Measurements from ENCODE around the gene NFIX. TPM values are rescaled to one million over a fixed set of nuclear protein-coding genes. Genes with fewer than 3 reads are reported as not detected.
A peak's percentile ranks its signal among the peaks of the same experiment; 100 is the strongest.

The NFIX gene
- total and polyA plus RNA-seq, 2 of the 13 experiments (the other 11 are each of a cell fraction or from before 2014, with no cell fraction given): 3.4 to 5.4 TPM

DNA sequence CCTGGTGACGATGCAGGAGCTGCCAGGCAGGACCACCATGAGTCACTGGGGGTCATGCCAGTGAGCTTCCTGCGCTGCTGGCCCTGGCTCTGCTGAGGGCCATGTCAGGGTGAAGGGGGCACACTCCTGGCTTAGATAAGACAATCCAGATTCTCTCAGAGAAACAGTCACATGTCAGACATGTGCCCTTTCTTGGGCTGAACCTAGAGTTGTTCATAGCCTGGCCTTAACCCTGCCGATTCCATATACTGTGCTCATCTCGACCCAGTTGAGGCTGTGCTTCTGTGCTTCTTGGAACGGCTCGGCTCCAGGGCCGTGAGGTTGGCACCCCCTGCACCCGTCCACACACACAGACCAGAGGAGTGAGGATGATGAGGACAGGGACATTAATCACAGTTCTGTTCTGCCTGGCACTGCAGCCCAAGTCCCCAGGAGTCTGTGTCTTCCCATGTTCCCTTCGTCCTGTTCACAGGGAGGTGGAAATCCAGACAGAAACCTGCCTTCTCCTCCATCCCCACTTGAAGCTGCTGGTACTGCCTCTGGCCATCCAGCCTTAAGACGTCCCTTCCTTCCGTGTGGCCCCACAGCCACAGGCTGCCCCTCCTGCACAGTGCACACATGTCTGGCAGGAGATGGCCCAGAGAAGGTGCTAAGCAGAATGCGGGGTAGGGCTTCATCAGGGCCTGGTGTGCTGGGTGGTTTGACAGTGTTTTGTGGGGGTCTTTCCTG is 57.3 kb downstream of the NFIX start (continued):
- TF ChIP-seq BCLAF1 (IDR thresholded peaks at IDR 0.05) (no peak), ZSCAN29 (CRISPR knock-in tag; conservative IDR thresholded peaks at IDR 0.05) (no peak), ETV6 (CRISPR knock-in tag; conservative IDR thresholded peaks at IDR 0.05) (no peak), PCBP1 (IDR thresholded peaks at IDR 0.05; ENCODE audit: borderline replicate concordance, low read depth, low read length) (no peak), ZNF10 (CRISPR knock-in tag; IDR thresholded peaks at IDR 0.05; ENCODE audit: borderline replicate concordance, low read depth) (no peak), ISL2 (CRISPR knock-in tag; IDR thresholded peaks at IDR 0.05) (no peak), ZNF251 (CRISPR knock-in tag; IDR thresholded peaks at IDR 0.05) (no peak), ZNF136 (CRISPR knock-in tag; IDR thresholded peaks at IDR 0.05; ENCODE audit: low read depth) (no peak), BCL6 (CRISPR knock-in tag; IDR thresholded peaks at IDR 0.05) (no peak), MNT (IDR thresholded peaks at IDR 0.05) (peak; percentile 71), CHD4 (IDR thresholded peaks at IDR 0.05; ENCODE audit: borderline replicate concordance, low read length) (no peak), ATM (IDR thresholded peaks at IDR 0.05; ENCODE audit: borderline replicate concordance) (no peak), ZNF891 (CRISPR knock-in tag; IDR thresholded peaks at IDR 0.05) (no peak), GTF3A (CRISPR knock-in tag; conservative IDR thresholded peaks at IDR 0.05) (no peak)
- TF ChIP-seq, protein P1, sequence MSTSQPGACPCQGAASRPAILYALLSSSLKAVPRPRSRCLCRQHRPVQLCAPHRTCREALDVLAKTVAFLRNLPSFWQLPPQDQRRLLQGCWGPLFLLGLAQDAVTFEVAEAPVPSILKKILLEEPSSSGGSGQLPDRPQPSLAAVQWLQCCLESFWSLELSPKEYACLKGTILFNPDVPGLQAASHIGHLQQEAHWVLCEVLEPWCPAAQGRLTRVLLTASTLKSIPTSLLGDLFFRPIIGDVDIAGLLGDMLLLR (CRISPR knock-in tag; IDR thresholded peaks at IDR 0.05): no peak
- TF ChIP-seq, protein P2, sequence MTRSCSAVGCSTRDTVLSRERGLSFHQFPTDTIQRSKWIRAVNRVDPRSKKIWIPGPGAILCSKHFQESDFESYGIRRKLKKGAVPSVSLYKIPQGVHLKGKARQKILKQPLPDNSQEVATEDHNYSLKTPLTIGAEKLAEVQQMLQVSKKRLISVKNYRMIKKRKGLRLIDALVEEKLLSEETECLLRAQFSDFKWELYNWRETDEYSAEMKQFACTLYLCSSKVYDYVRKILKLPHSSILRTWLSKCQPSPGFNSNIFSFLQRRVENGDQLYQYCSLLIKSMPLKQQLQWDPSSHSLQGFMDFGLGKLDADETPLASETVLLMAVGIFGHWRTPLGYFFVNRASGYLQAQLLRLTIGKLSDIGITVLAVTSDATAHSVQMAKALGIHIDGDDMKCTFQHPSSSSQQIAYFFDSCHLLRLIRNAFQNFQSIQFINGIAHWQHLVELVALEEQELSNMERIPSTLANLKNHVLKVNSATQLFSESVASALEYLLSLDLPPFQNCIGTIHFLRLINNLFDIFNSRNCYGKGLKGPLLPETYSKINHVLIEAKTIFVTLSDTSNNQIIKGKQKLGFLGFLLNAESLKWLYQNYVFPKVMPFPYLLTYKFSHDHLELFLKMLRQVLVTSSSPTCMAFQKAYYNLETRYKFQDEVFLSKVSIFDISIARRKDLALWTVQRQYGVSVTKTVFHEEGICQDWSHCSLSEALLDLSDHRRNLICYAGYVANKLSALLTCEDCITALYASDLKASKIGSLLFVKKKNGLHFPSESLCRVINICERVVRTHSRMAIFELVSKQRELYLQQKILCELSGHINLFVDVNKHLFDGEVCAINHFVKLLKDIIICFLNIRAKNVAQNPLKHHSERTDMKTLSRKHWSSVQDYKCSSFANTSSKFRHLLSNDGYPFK (CRISPR knock-in tag; IDR thresholded peaks at IDR 0.05; ENCODE audit: borderline replicate concordance): no peak
